Neutrophil (primary cell): ENCODE data around the gene WNK2.
"Not testable (repeated sequence)": the region's sequence is repeated elsewhere in the genome, so short reads cannot be mapped to it uniquely, and the experiment has no call there.

Source experiments
- H3K27ac ChIP-seq: fragments of 200-600 bp; sonication (generic); 2 replicates; pipeline ENCODE4 v1.5.1; 2016; ENCODE audit warnings: mild to moderate bottlenecking, moderate library complexity
- H3K27me3 ChIP-seq: fragments of 200-600 bp; sonication (generic); 2 replicates; pipeline ENCODE4 v1.6.0; 2016; ENCODE audit warnings: mild to moderate bottlenecking
- H3K36me3 ChIP-seq: fragments of 200-600 bp; sonication (generic); 2 replicates; pipeline ENCODE4 v1.5.1; 2017
- H3K4me1 ChIP-seq, 2 experiments: fragments of 200-600 bp in 1 of 2; sonication (generic) in 1 of 2; 1 replicate in 1 of 2; 2 replicates in 1 of 2; pipeline versions ENCODE4 v1.5.1 to v1.6.1; 2013 to 2016; ENCODE audit warnings: low read depth in 1 of 2, low read length in 1 of 2, mild to moderate bottlenecking in 1 of 2, moderate library complexity in 1 of 2; ENCODE audit not compliant: control insufficient read depth in 1 of 2, insufficient read depth in 1 of 2
- H3K4me3 ChIP-seq, 2 experiments: fragments of 200-600 bp in 1 of 2; sonication (generic) in 1 of 2; 1 replicate in 1 of 2; 2 replicates in 1 of 2; pipeline ENCODE4 v1.5.1; 2013 to 2016; ENCODE audit warnings: low read depth in 1 of 2, low read length in 1 of 2, mild to moderate bottlenecking in 1 of 2, moderate library complexity in 1 of 2
- H3K9me3 ChIP-seq: fragments of 200-600 bp; sonication (generic); 2 replicates; pipeline ENCODE4 v1.5.1; 2016
- CTCF ChIP-seq: fragments of 200-600 bp; sonication (generic); IDR thresholded peaks from 2 replicates; pipeline ENCODE4 v1.5.1; 2016; ENCODE audit warnings: antibody characterized with exemption

The WNK2 gene

DNA sequence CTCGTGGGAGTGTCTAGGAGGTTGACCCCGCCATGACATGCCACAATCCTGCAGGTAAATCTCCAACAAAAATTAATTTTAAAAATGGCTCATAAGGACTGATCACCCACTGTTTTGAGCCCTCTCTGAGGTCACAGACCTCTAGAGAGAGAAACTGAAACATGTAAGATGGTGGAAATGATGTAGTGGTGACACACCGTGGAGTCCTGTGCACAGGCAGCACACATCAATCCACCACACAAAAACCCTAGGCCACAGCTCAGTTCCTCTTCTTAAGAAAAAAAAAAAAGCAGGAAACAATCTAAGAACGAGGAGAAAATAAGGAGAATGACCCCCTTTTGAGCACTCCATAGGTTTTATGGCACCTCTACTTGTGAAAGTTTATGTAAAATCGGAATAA is 173.7 kb downstream of the WNK2 start:
- no peak overlapping the region for H3K27ac ChIP-seq

GRCh38 chr9:93359907-93360306 is 176.0 kb downstream of the WNK2 start:
- not testable (repeated sequence) for H3K36me3 ChIP-seq, H3K27me3 ChIP-seq, H3K4me3 ChIP-seq, H3K4me1 ChIP-seq, H3K27ac ChIP-seq, H3K9me3 ChIP-seq

More for the DNA sequence above, 173.7 kb downstream of the WNK2 start:
- Histone ChIP-seq H3K4me1 (no peaks in the 10 kb centered on the region), H3K4me3 (no peak overlapping the region), H3K9me3 (peaks cover 4% of the 10 kb centered on the region), H3K27me3 (no peaks in the 10 kb centered on the region), H3K36me3 (no peaks in the 10 kb centered on the region)
- TF ChIP-seq CTCF, result no peak

DNA sequence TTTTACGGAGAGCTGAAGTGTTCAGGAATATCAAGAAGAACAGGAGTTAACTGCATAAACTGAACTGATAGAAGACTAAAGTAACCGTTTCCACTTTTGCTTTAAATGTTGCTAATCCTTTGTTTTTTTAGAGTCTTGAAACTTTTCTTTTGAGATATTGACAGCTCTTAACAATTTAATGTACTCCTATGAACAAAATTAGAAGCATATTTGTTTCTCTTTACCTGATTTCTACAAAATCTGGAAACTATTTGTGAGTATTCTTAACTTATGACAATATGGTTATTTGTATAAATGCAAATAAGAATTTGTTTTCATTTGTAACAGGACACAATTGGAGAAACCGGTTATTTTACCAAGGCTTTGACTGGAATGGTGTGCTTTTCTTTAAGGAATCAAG is 178.1 kb downstream of the WNK2 start:
- Histone ChIP-seq H3K4me3 (no peak overlapping the region), H3K36me3 (no peaks in the 10 kb centered on the region), H3K27me3 (no peaks in the 10 kb centered on the region), H3K27ac (no peak overlapping the region), H3K9me3 (peaks cover 4% of the 10 kb centered on the region), H3K4me1 (no peaks in the 10 kb centered on the region)
- TF ChIP-seq CTCF, result no peak

GRCh38 chr9:93364734-93365426 is 180.9 kb downstream of the WNK2 start:
- H3K36me3 ChIP-seq, result no peaks in the 10 kb centered on the region
- H3K4me1 ChIP-seq, result no peaks in the 10 kb centered on the region
- no peak for TF ChIP-seq CTCF
- no peak overlapping the region for H3K27ac ChIP-seq
- H3K9me3 ChIP-seq, result peaks cover 4% of the 10 kb centered on the region
- no peaks in the 10 kb centered on the region for H3K27me3 ChIP-seq
- H3K4me3 ChIP-seq, result no peak overlapping the region

- Histone ChIP-seq H3K4me1 (no peaks in the 10 kb centered on the region), H3K27ac (no peak overlapping the region), H3K36me3 (no peaks in the 10 kb centered on the region), H3K4me3 (no peak overlapping the region), H3K27me3 (no peaks in the 10 kb centered on the region), H3K9me3 (peaks cover 4% of the 10 kb centered on the region)
- no peak for TF ChIP-seq CTCF
These were observed 181.6 kb downstream of the WNK2 start for GRCh38 chr9:93365427-93366118.

DNA sequence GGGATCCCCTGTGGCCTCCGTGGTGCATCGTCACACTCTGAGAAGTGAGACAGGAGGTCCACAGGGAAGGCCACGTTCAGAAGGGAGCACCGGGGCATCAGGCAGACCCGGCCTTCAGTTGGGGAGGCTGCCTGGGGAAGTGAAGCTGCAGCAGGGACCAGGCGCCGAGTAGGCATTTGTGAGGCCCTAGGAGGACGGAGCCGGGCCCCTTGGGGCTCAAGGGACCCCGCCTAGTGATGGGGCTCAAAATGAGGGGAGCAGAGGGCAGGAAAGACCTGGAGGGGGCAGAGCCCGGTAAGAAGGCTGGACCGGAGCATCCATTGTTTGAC is 182.1 kb downstream of the WNK2 start:
- H3K4me3 ChIP-seq, result no peak overlapping the region
- no peaks in the 10 kb centered on the region for H3K27me3 ChIP-seq
- H3K4me1 ChIP-seq, result no peaks in the 10 kb centered on the region
- H3K9me3 ChIP-seq, result peaks cover 4% of the 10 kb centered on the region
- no peak for TF ChIP-seq CTCF
- H3K27ac ChIP-seq, result no peak overlapping the region
- H3K36me3 ChIP-seq, result no peaks in the 10 kb centered on the region

DNA sequence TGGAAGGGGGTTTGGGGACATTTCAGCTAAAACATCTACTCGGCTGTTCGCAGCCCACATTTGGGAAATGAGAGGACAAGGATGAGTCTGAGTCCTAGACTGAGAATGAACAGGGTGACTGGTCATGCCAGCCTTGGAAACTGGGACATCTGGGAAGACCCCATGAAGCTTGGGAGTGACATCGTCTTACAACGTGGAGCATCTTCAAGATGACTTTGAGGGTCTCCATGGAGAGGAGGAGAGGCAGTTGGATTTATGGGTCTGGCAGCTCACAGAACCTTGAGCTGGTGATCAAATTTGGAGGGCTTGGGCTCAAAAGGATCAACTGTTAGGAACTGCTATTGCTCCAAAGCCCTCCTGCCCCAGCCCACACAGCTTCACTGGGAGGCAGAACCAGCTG is 182.5 kb downstream of the WNK2 start:
- H3K27me3 ChIP-seq, H3K4me1 ChIP-seq, H3K4me3 ChIP-seq, H3K36me3 ChIP-seq, H3K9me3 ChIP-seq, H3K27ac ChIP-seq: not testable (repeated sequence)
